Stimulated activated CD8-positive, alpha-beta memory T cell treated with anti-CD3 and anti-CD28 coated beads, Interleukin-12 subunit alpha, Interleukin-12 subunit beta, amount 100 ng/mL, for 24 hours (primary cell): Measurements from ENCODE around the gene PRRG2.

Experiments used
- DNase-seq: peaks from one replicate; pipeline ENCODE4 v3.0.0-alpha.2; 2020; ENCODE audit errors: extremely low read depth

Gene PRRG2

GRCh38 chr19:49557641-49558325 lies 23.3 kb upstream of the PRRG2 start:
- no peak for DNase-seq

GRCh38 chr19:49558591-49558990 lies 22.5 kb upstream of the PRRG2 start:
- DNase-seq, result no peak

DNA sequence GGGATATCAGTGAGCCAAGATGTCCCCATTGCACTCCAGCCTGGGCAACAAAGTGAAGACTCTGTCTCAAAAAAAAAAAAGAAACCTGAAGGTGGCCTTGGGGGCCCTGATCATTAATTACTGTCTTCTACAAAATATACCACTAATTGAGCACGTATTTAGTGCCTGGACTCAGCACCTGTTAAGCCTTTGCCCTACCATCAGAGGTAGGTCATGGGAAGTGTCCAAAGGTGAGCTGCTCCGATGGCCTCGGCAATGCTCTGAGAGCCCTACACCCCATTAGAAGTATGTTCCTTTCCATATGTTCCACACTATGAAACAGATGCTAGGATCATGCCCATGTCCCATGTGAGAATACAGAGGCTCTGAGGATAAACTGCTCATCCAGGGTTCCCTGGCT lies 21.7 kb upstream of the PRRG2 start:
- no peak for DNase-seq

GRCh38 chr19:49559928-49560327 lies 21.2 kb upstream of the PRRG2 start:
- DNase-seq, result no peak

GRCh38 chr19:49560358-49560900 lies 20.7 kb upstream of the PRRG2 start:
- DNase-seq, result no peak

- DNase-seq, result no peak
Observed at GRCh38 chr19:49564616-49565045, 16.5 kb upstream of the PRRG2 start.

- DNase-seq, result no peak
Observed at GRCh38 chr19:49565261-49565660, 15.9 kb upstream of the PRRG2 start.

DNA sequence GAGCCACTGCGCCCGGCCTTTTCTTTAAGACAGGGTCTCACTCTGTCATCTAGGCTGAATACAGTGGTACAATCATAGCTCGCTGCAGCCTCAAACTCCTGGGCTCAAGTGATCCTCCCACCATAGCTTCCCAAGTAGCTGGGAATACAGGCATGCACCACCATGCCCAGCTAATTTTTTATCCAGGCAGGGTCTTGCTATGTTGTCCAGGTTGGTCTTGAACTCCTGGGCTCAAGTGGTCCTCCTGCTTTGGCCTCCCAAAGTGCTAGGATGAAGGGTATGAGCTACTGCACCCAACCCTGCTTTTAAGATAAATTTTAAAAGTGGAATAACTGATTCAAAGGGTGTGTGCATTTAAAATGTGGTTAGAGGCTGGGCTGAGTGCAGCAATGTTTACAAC lies 14.8 kb upstream of the PRRG2 start:
- no peak for DNase-seq

DNA sequence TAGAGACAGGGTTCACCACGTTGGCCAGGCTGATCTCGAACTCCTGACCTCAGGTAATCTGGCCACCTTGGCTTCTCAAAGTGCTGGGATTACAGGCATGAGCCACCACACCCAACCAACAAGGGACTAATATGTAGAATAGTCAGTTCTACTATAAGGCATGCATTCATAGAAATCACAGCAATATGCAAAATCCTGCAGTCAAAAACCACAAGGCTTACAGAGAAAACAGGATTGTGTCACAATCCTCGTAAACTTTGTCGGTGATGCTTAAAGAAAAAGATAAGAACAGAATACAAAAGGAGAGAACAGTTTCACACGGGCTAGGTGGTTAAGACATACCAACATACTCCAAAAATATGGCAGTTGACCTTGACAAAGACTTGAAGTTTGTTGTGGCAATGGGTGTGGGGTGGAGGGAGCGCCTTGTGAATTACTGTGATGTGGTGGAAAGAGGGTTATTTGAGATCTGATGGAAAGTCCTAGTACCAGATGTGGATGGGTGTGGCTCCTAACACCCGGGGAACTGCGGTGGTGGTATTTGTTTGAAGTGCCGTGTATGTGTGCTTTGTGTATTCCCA lies 13.2 kb upstream of the PRRG2 start:
- no peak for DNase-seq

GRCh38 chr19:49570138-49570856 lies 10.8 kb upstream of the PRRG2 start:
- DNase-seq, result no peak

DNA sequence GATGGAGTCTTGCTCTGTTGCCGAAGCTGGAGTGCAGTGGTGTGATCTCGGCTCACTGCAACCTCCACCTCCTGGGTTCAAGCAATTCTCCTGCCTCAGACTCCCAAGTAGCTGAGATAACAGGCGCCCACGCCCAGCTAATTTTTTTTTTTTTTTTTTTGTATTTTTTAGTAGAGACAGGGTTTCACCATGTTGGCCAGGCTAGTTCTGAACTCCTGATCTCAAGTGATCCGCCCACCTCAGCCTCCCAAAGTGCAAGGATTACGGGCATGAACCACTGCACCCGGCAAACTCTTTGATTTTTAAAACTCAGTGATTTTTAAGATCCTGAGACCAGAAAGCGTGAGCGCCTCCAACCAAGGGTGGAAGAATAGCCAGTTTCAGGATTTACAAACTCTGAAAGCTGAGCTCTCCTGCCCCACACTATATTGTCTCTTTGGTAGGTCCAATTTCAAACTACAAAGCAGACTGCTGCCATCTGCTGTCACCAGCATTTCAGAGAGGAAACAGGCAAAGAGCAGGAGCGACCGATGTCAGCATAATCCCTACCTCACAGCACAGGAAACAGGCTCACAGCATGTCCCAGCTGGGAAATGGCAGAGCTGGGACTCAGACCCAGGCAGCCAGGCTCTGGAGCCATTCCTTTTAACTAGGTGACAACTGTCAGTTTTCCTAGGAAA lies 10.0 kb upstream of the PRRG2 start:
- no peak for DNase-seq

DNA sequence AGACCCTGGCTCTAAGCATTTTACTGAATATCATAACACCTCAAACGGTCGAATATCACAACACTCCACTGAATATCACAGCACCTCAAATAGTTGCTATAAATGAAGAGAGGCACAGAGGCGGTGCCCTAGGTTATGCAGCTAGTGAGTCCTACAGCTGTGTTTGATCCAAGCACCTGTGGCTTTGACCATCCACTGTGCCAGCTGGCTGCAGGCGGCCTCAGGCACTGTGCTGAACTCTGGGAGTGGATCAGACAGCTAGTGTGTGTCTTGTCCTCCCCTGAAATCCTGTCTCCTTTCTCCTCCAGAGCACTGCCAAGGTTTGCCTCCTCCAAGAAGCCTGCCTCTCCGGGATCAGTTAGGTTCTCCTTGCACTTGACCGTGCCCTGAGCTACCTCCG lies 8.1 kb upstream of the PRRG2 start:
- DNase-seq, result no peak

GRCh38 chr19:49573425-49573824 lies 7.7 kb upstream of the PRRG2 start:
- no peak for DNase-seq

- no peak for DNase-seq
Observed at GRCh38 chr19:49574206-49574755, 6.8 kb upstream of the PRRG2 start.

GRCh38 chr19:49579193-49579592 lies 1.9 kb upstream of the PRRG2 start:
- no peak for DNase-seq

- DNase-seq, result no peak
Observed at GRCh38 chr19:49579947-49580263, 1.2 kb upstream of the PRRG2 start.

DNA sequence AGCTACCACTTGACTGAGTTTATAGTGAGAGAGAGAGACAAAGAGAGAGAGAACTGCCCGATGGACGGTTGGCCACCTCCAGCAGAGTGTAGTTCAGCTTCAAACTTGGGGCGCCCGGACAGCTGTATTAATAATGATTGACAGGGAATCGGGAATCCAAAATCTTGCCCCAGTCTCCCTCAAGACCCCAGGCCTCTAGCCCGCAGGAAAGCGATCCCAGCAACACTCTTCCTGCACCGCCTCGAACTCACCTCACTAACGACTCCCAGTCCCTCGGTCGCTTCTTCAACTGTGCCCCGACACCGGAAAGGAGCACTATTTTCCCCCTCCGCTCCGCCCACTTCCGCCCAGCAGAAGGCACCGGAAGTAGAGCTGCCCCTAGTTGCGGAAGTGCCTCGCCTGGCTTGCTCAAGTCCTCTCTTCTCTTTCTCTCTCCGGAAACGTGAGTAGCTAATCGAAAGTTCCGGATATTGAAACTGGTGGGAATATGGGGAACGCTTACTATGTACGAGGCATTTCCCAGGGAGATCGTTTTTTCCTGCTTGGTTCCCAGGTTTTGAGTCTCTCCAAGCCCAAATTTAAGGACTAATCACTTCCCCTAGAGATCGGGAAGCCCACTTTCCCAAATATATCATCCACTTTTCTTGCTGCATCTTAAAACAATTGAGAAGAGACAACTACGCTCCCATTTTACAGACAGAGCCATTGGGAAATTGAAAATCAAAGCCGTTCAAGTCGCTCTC lies 681 bp upstream of the PRRG2 start, which contains the start of gene NOSIP:
Gene NOSIP, minus strand, starts transcription at position 293 of the 743 bp plus-strand sequence. CDS start 19,865 bp downstream, outside the sequence.
- peak; percentile 87 for DNase-seq

DNA sequence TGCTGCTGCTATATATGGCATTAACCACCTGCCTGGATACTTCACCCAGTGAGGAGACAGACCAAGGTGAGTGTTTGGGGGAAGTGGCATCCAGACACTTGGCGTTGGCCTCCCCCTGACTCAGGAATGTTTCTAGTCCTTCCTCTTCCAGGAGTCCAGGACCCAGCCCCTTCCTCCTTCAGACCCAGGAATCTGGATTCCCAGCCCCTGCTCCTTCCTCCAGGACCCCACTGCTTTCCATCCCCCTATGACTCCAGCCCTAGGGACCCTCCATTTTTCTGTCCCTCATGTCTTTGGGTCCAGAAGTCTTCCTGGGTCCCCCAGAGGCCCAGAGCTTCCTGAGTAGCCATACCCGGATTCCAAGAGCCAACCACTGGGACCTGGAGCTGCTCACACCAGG lies 2.1 kb downstream of the PRRG2 start:
- no peak for DNase-seq

GRCh38 chr19:49585023-49585422 lies 3.9 kb downstream of the PRRG2 start:
- no peak for DNase-seq

- no peak for DNase-seq
Observed at GRCh38 chr19:49587227-49587626, 6.1 kb downstream of the PRRG2 start.
